Smooth muscle cell (in vitro differentiated cells): ENCODE data around the gene JMJD7. TPM values are rescaled to one million over a fixed set of nuclear protein-coding genes. Genes with fewer than 3 reads are reported as not detected.

ENCODE experiments used
- DNase-seq: peaks from one replicate; lab custom pipeline; 2025; ENCODE audit not compliant: unreplicated experiment; lab: John Stamatoyannopoulos, UW
- H2AFZ ChIP-seq: fragments of 200-600 bp; sonication (generic); 2 replicates; pipeline ENCODE4 v1.6.0; 2016; ENCODE audit warnings: antibody characterized with exemption, low read depth, mild to moderate bottlenecking
- H3F3A ChIP-seq: fragments of 200-600 bp; sonication (generic); 2 replicates; pipeline ENCODE4 v1.6.0; 2017; ENCODE audit warnings: antibody characterized with exemption, low read depth
- H3K27ac ChIP-seq: fragments of 200-600 bp; sonication (generic); 2 replicates; pipeline ENCODE4 v1.5.1; 2016; ENCODE audit warnings: low read depth, mild to moderate bottlenecking
- H3K27me3 ChIP-seq: fragments of 200-600 bp; sonication (generic); 2 replicates; pipeline ENCODE4 v1.6.1; 2016; ENCODE audit warnings: low read depth, mild to moderate bottlenecking
- H3K36me3 ChIP-seq: fragments of 200-600 bp; sonication (generic); 2 replicates; pipeline ENCODE4 v1.5.1; 2016; ENCODE audit warnings: low read depth
- H3K4me1 ChIP-seq: fragments of 200-600 bp; sonication (generic); 2 replicates; pipeline ENCODE4 v1.5.1; 2016; ENCODE audit warnings: low read depth
- H3K4me2 ChIP-seq: fragments of 200-600 bp; sonication (generic); 2 replicates; pipeline ENCODE4 v1.6.0; 2016; ENCODE audit warnings: mild to moderate bottlenecking
- H3K4me3 ChIP-seq: fragments of 200-600 bp; sonication (generic); 2 replicates; pipeline ENCODE4 v1.5.1; 2016; ENCODE audit warnings: mild to moderate bottlenecking
- H3K79me2 ChIP-seq: fragments of 200-600 bp; sonication (generic); 2 replicates; pipeline ENCODE4 v1.6.0; 2016; ENCODE audit warnings: low read depth, mild to moderate bottlenecking
- H3K9ac ChIP-seq: fragments of 200-600 bp; sonication (generic); 2 replicates; pipeline ENCODE4 v1.6.0; 2016; ENCODE audit warnings: low read depth
- H3K9me3 ChIP-seq: fragments of 200-600 bp; sonication (generic); replicated peaks from 2 replicates; pipeline ENCODE4 v1.5.1; 2016; ENCODE audit warnings: low read depth
- H4K20me1 ChIP-seq: fragments of 200-600 bp; sonication (generic); 2 replicates; pipeline ENCODE4 v1.6.0; 2016; ENCODE audit warnings: low read depth
- WGBS: methylation state at CpG from one replicate; pipeline ENCODE4 v1.1.7; 2016; ENCODE audit warnings: low lambda C conversion rate; 5-methylcytosine and 5-hydroxymethylcytosine counted together
- polyA plus RNA-seq: library from polyadenylated mRNA; unstranded; fragments of >200 nt; fragmentation: Nextera tagmentation; extraction: Ambion mirVana; gene quantifications from 2 replicates; pipeline ENCODE4 v1.2.1, GENCODE V29; 2016
- total RNA-seq: library from RNA; depleted of rRNA; stranded (reverse); fragments of >200 nt; gene quantifications from 2 replicates; pipeline ENCODE4 v1.2.3, GENCODE V29; 2014
- TF ChIP-seq, protein P1 (sequence below): fragments of 200-600 bp; sonication (generic); IDR thresholded peaks from 2 replicates; pipeline ENCODE4 v1.5.1; 2017; ENCODE audit warnings: borderline replicate concordance, mild to moderate bottlenecking, antibody characterized with exemption; ENCODE audit not compliant: insufficient read depth, poor library complexity, severe bottlenecking

Gene JMJD7
- total and polyA plus RNA-seq, 2 experiments from 2014 or later, result 3.3 to 5.0 TPM

- H3K4me3 ChIP-seq, result peak overlapping the region; percentile 34
- no peak for DNase-seq
- peak overlapping the region; percentile 84 for H3K4me2 ChIP-seq
- no peaks in the 10 kb centered on the region for H3F3A ChIP-seq
- H2AFZ ChIP-seq, result no peak overlapping the region
- H3K79me2 ChIP-seq, result no peaks in the 10 kb centered on the region
- H3K4me1 ChIP-seq, result peaks cover 9% of the 10 kb centered on the region
- TF ChIP-seq, protein P1, sequence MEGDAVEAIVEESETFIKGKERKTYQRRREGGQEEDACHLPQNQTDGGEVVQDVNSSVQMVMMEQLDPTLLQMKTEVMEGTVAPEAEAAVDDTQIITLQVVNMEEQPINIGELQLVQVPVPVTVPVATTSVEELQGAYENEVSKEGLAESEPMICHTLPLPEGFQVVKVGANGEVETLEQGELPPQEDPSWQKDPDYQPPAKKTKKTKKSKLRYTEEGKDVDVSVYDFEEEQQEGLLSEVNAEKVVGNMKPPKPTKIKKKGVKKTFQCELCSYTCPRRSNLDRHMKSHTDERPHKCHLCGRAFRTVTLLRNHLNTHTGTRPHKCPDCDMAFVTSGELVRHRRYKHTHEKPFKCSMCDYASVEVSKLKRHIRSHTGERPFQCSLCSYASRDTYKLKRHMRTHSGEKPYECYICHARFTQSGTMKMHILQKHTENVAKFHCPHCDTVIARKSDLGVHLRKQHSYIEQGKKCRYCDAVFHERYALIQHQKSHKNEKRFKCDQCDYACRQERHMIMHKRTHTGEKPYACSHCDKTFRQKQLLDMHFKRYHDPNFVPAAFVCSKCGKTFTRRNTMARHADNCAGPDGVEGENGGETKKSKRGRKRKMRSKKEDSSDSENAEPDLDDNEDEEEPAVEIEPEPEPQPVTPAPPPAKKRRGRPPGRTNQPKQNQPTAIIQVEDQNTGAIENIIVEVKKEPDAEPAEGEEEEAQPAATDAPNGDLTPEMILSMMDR, result no peak
- no peak overlapping the region for H3K27ac ChIP-seq
- no peaks in the 10 kb centered on the region for H3K9me3 ChIP-seq
- H3K36me3 ChIP-seq, result no peaks in the 10 kb centered on the region
- no peaks in the 10 kb centered on the region for H4K20me1 ChIP-seq
- WGBS, result 69% methylated on average over 14 of the region's 14 CpGs
- H3K27me3 ChIP-seq, result peaks cover 36% of the 10 kb centered on the region
- no peak overlapping the region for H3K9ac ChIP-seq
Measured at GRCh38 chr15:41882689-41883483, 55.0 kb downstream of the JMJD7 start.

DNA sequence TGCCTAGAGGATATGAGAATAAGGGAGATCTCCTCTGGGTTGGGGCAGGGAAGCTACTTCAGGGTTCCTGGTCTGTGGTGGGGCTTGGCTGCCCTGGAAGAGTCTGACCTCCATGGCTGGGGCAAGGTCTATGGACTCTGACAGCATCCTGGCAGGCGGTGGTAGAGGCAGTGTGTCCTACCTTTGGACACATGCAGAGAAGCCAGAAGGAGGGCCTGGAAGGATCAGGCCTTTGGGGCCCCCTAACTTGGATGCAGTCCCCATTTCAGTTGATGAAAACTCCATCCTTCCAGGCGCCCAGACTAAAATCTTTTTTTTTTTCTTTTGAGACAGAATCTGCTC, 55.6 kb downstream of the JMJD7 start:
- whole genome bisulfite sequencing, result 97% methylated on average over 2 of the region's 2 CpGs
- H3K9ac ChIP-seq, result no peak overlapping the region
- H2AFZ ChIP-seq, result no peak overlapping the region
- no peak for DNase-seq
- H3K36me3 ChIP-seq, result no peaks in the 10 kb centered on the region
- no peaks in the 10 kb centered on the region for H3F3A ChIP-seq
- H3K4me2 ChIP-seq, result no peak overlapping the region
- H3K27ac ChIP-seq, result no peak overlapping the region
- H3K79me2 ChIP-seq, result no peaks in the 10 kb centered on the region
- H3K4me3 ChIP-seq, result no peak overlapping the region
- H3K9me3 ChIP-seq, result no peaks in the 10 kb centered on the region
- TF ChIP-seq, protein P1, result no peak
- peaks cover 36% of the 10 kb centered on the region for H3K27me3 ChIP-seq
- H3K4me1 ChIP-seq, result peaks cover 9% of the 10 kb centered on the region
- H4K20me1 ChIP-seq, result no peaks in the 10 kb centered on the region

DNA sequence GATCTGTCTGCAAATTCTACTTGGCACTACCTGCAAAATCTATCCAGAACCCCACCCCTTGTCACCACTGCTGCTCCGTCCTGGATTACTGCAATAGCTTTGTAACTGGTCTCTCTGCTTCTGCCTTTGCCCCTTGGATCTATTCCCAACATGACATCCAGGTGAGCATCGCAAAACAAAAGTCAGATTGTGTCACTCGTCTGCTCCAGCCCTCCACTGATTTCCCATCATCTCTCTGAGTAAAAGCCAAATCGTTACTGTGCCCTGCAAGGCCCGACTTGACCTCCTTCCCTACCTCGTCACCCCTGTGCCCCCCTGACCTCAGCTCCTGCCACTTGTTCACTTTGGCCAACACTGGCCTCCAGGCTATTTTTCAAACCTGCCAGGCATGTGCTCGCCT, 56.6 kb downstream of the JMJD7 start:
- H3K9ac ChIP-seq, result no peak overlapping the region
- 92% methylated on average over 7 of the region's 7 CpGs for WGBS

More for the DNA sequence above, 56.6 kb downstream of the JMJD7 start:
- Histone ChIP-seq H3K27ac (no peak overlapping the region), H3K4me2 (no peak overlapping the region), H2AFZ (no peak overlapping the region), H3F3A (no peaks in the 10 kb centered on the region), H3K27me3 (peaks cover 36% of the 10 kb centered on the region), H3K36me3 (no peaks in the 10 kb centered on the region), H3K4me3 (no peak overlapping the region), H3K79me2 (no peaks in the 10 kb centered on the region), H4K20me1 (no peaks in the 10 kb centered on the region), H3K9me3 (no peaks in the 10 kb centered on the region), H3K4me1 (peaks cover 9% of the 10 kb centered on the region)
- no peak for DNase-seq
- TF ChIP-seq, protein P1, result no peak
